IMR-90 (cell line): ENCODE measurements around the gene HDAC2. TPM values are rescaled to one million over a fixed set of nuclear protein-coding genes. Genes with fewer than 3 reads are reported as not detected.

Source experiments
- ATAC-seq: fragments of 200-7000 bp; cut with Tn5 transposase; 2 replicates; pipeline ENCODE4 v1.9.1; 2020; ENCODE audit warnings: low read depth, mild to moderate bottlenecking, moderate library complexity
- BruUV-seq: library from RNA; stranded (reverse); fragments of 400-500 nt; replicated peaks from 2 replicates; lab custom pipeline; 2021; lab: Mats Ljungman, UMichigan
- CTCF ChIA-PET: fragments of 300-600 bp; formaldehyde crosslinking; extraction: SDS; loops from one replicate; lab custom pipeline; 2021; ENCODE audit warnings: antibody characterized with exemption; lab: Yijun Ruan, JAX
- POLR2A ChIA-PET: fragments of 300-600 bp; sonication (Branson Sonifier 250); formaldehyde crosslinking; loops from one replicate; lab custom pipeline; 2022; ENCODE audit warnings: antibody characterized with exemption; ENCODE audit not compliant: unreplicated experiment; lab: Charles Lee
- DNase-seq: peaks from one replicate; pipeline ENCODE4 v3.0.0; 2013
- H2AFZ ChIP-seq: replicated peaks from 2 replicates; pipeline ENCODE3; 2013; ENCODE audit warnings: low read length, mild to moderate bottlenecking; ENCODE audit not compliant: poor library complexity
- H2AK5ac ChIP-seq: 2 replicates; pipeline ENCODE4 v1.6.1; 2013; ENCODE audit warnings: low read depth, low read length, inconsistent platforms
- H2AK9ac ChIP-seq: replicated peaks from 2 replicates; pipeline ENCODE3; 2013; ENCODE audit warnings: mild to moderate bottlenecking, low read depth, low read length, moderate library complexity; ENCODE audit not compliant: poor library complexity
- H2BK120ac ChIP-seq: 2 replicates; pipeline ENCODE4 v1.6.1; 2013; ENCODE audit warnings: low read depth, low read length, inconsistent platforms
- H2BK15ac ChIP-seq: 3 replicates; pipeline ENCODE4 v1.6.1; 2013; ENCODE audit warnings: low read depth, low read length, inconsistent platforms
- H2BK20ac ChIP-seq: 2 replicates; pipeline ENCODE4 v1.6.1; 2013; ENCODE audit warnings: low read depth, mild to moderate bottlenecking, inconsistent platforms, low read length, moderate library complexity
- H2BK5ac ChIP-seq: 2 replicates; pipeline ENCODE4 v1.6.1; 2013; ENCODE audit warnings: mild to moderate bottlenecking, low read depth, low read length, inconsistent platforms; ENCODE audit not compliant: poor library complexity, severe bottlenecking
- H3K14ac ChIP-seq: replicated peaks from 2 replicates; pipeline ENCODE4 v1.6.1; 2013; ENCODE audit warnings: low read depth, low read length, inconsistent platforms
- H3K18ac ChIP-seq: 2 replicates; pipeline ENCODE4 v1.6.1; 2013; ENCODE audit warnings: low read depth, low read length, control low read depth
- H3K23ac ChIP-seq: 2 replicates; pipeline ENCODE4 v1.6.1; 2013; ENCODE audit warnings: low read depth, low read length, inconsistent platforms
- H3K27ac ChIP-seq: 2 replicates; pipeline ENCODE4 v1.5.1; 2013; ENCODE audit warnings: mild to moderate bottlenecking, control low read depth, low read length; ENCODE audit not compliant: insufficient read depth
- H3K27me3 ChIP-seq: 2 replicates; pipeline ENCODE4 v1.6.1; 2013; ENCODE audit warnings: low read length; ENCODE audit not compliant: control insufficient read depth, insufficient read depth
- H3K36me3 ChIP-seq: 2 replicates; pipeline ENCODE4 v1.6.1; 2013; ENCODE audit warnings: low read length, mixed read lengths; ENCODE audit not compliant: control insufficient read depth, insufficient read depth
- H3K4ac ChIP-seq: 2 replicates; pipeline ENCODE4 v1.6.1; 2013; ENCODE audit warnings: low read depth, low read length, inconsistent platforms
- H3K4me1 ChIP-seq: 2 replicates; pipeline ENCODE4 v1.6.1; 2013; ENCODE audit warnings: low read length, mixed read lengths; ENCODE audit not compliant: control insufficient read depth, insufficient read depth
- H3K4me2 ChIP-seq: 2 replicates; pipeline ENCODE4 v1.6.1; 2013; ENCODE audit warnings: low read depth, mild to moderate bottlenecking, control low read depth, low read length, moderate library complexity
- H3K4me3 ChIP-seq: 2 replicates; pipeline ENCODE4 v1.5.1; 2013; ENCODE audit warnings: low read depth, mild to moderate bottlenecking, control low read depth, low read length, moderate library complexity; ENCODE audit not compliant: insufficient read depth
- H3K56ac ChIP-seq: 2 replicates; pipeline ENCODE4 v1.6.1; 2013; ENCODE audit warnings: low read length, inconsistent platforms; ENCODE audit not compliant: insufficient read depth; ENCODE audit errors: extremely low read depth
- H3K79me1 ChIP-seq, 2 experiments: 2 replicates each; pipeline ENCODE4 v1.6.1; 2013; ENCODE audit warnings: low read length in 2 of 2, inconsistent platforms in 1 of 2, low read depth in 1 of 2
- H3K9ac ChIP-seq: 2 replicates; pipeline ENCODE4 v1.6.1; 2013; ENCODE audit warnings: low read depth, low read length, control low read depth
- H3K9me1 ChIP-seq: 2 replicates; pipeline ENCODE4 v1.6.1; 2013; ENCODE audit warnings: low read length, inconsistent platforms; ENCODE audit not compliant: insufficient read depth
- H3K9me3 ChIP-seq: 2 replicates; pipeline ENCODE4 v1.6.1; 2013; ENCODE audit warnings: low read length; ENCODE audit not compliant: control insufficient read depth, insufficient read depth
- H4K20me1 ChIP-seq: 2 replicates; pipeline ENCODE4 v1.6.1; 2013; ENCODE audit warnings: low read length, inconsistent platforms; ENCODE audit not compliant: insufficient read depth
- H4K5ac ChIP-seq: 2 replicates; pipeline ENCODE4 v1.6.1; 2013; ENCODE audit warnings: mild to moderate bottlenecking, low read depth, low read length, control low read depth
- H4K8ac ChIP-seq, 2 experiments: 2 replicates each; pipeline ENCODE4 v1.6.1; 2013; ENCODE audit warnings: low read depth in 2 of 2, low read length in 2 of 2, control low read depth in 1 of 2, inconsistent platforms in 1 of 2
- H4K91ac ChIP-seq: 2 replicates; pipeline ENCODE4 v1.6.1; 2013; ENCODE audit warnings: low read depth, low read length, inconsistent platforms; ENCODE audit not compliant: insufficient read depth
- ELK1 ChIP-seq: fragments of 150-350 bp; IDR thresholded peaks from 2 replicates; pipeline ENCODE4 v1.6.1; 2016; ENCODE audit warnings: low read depth, mild to moderate bottlenecking, low read length, moderate library complexity, borderline replicate concordance
- MAZ ChIP-seq: IDR thresholded peaks from 2 replicates; pipeline ENCODE4 v1.6.1; 2012; ENCODE audit warnings: low read depth, mild to moderate bottlenecking, low read length, improper control_type of control experiment, moderate library complexity, borderline replicate concordance
- USF2 ChIP-seq: fragments of 150-350 bp; IDR thresholded peaks from 2 replicates; pipeline ENCODE4 v1.6.1; 2017; ENCODE audit warnings: mild to moderate bottlenecking, antibody characterized with exemption, low read length, low read depth
- WGBS, 2 experiments: methylation state at CpG; one replicate each; pipeline versions ENCODE4 v1.1.5 to v1.1.7; 2013; ENCODE audit warnings: missing lambda C conversion rate in 2 of 2; ENCODE audit not compliant: insufficient read length in 1 of 2; ENCODE audit errors: extremely low coverage in 2 of 2; 5-methylcytosine and 5-hydroxymethylcytosine counted together
- dilution Hi-C: fragments of 300-500 bp; cut with HindIII; formaldehyde crosslinking; loops from one replicate; pipeline ENCODE4 v1.14.3; 2018; ENCODE audit warnings: low sequenced_read_pairs; ENCODE audit not compliant: unreplicated experiment
- in situ Hi-C: fragments of 300-500 bp; cut with MboI; formaldehyde crosslinking; loops from 3 replicates; pipeline ENCODE4 v1.14.3; 2019; ENCODE audit warnings: low sequenced_read_pairs, inconsistent platforms, mixed read lengths
- intact Hi-C: fragments of 100-400 bp; cut with micrococcal nuclease; formaldehyde crosslinking; loops from 2 replicates; pipeline ENCODE4 v1.10.0; 2022
- polyA plus RNA-seq, 3 experiments: library from polyadenylated mRNA; depleted of rRNA; stranded (reverse); fragments of >200 nt; gene quantifications; 2 replicates each; pipeline ENCODE4 v1.2.3, GENCODE V29; 2012; ENCODE audit warnings: low replicate concordance in 1 of 3
- total RNA-seq: library from RNA; depleted of rRNA; stranded (reverse); fragments of >200 nt; gene quantifications from 2 replicates; pipeline ENCODE4 v1.2.3, GENCODE V29; 2012

HDAC2 gene
- total and polyA plus RNA-seq, 2 of the 4 experiments (the other 2 are of a cell fraction): 72.6 to 122 TPM

GRCh38 chr6:113969888-113970804 lies 802 bp downstream of the HDAC2 start:
- 0% methylated on average over 27 of the region's 70 CpGs; no CpG with 5 or more reads in 1 of the 2 experiments for WGBS, 2 experiments
- POLR2A ChIA-PET: interaction anchor here (0.8 to 1.0 kb wide), 2 partner anchors 10 to 12 kb away, joined by 3 read pairs; no protein-coding TSS in a partner anchor

More at GRCh38 chr6:113969888-113970804, 802 bp downstream of the HDAC2 start:
- Histone ChIP-seq H2BK15ac (no peak overlapping the region), H3K36me3 (no peaks in the 10 kb centered on the region), H2AK5ac (peak overlapping the region; percentile 48; the same call in 1 of the 2 replicates), H3K4me3 (peak overlapping the region; percentile 97), H3K9me3 (no peaks in the 10 kb centered on the region), H3K56ac (peak overlapping the region; percentile 64), H2BK20ac (no peak overlapping the region), H2BK5ac (peak overlapping the region; percentile 99), H3K4me1 (peaks cover 3% of the 10 kb centered on the region), H4K5ac (peak overlapping the region; percentile 47), H3K9me1 (peaks cover 7% of the 10 kb centered on the region), H3K9ac (peak overlapping the region; percentile 99), H2AFZ (peak overlapping the region; percentile 99), H4K91ac (peak overlapping the region; percentile 65), H4K8ac (peak overlapping the region; percentile 60 to 86; a peak in 3 of 4 replicates), H2AK9ac (peak overlapping the region; percentile 90), H3K27me3 (no peaks in the 10 kb centered on the region), H4K20me1 (peaks cover 50% of the 10 kb centered on the region), H3K18ac (peak overlapping the region; percentile 69), H3K14ac (peak overlapping the region; percentile 71), H3K4me2 (peak overlapping the region; percentile 93), H3K23ac (peak overlapping the region; percentile 87; the same call in 1 of the 2 replicates), H3K79me1 (peaks cover 3 to 13% of the 10 kb centered on the region in 2 experiments; a peak in 3 of 4 replicates), H3K27ac (peak overlapping the region; percentile 100), H2BK120ac (no peak overlapping the region), H3K4ac (peak overlapping the region; percentile 81)
- in situ Hi-C loops (no loop called here), dilution Hi-C loops (no loop called here), intact Hi-C loops (no loop called here)
- no TSS peak for BruUV-seq
- CTCF ChIA-PET: interaction anchor here (1.0 to 1.4 kb wide), 2 partner anchors 11 to 25 kb away, joined by 3 to 4 read pairs; no protein-coding TSS in a partner anchor
- DNase-seq: peak; percentile 35
- ATAC-seq: peak; percentile 63
- TF ChIP-seq USF2 (no peak), MAZ (peak; percentile 39; the same call in 1 of the 2 replicates), ELK1 (no peak)
